PC-9 (cell line): ENCODE measurements around the gene ZNF565. TPM values are rescaled to one million over a fixed set of nuclear protein-coding genes. Genes with fewer than 3 reads are reported as not detected.

Experiments used
- BruUV-seq: library from RNA; stranded (reverse); fragments of 400-500 nt; replicated peaks from 2 replicates; lab custom pipeline; 2021; lab: Mats Ljungman, UMichigan
- CTCF ChIA-PET: fragments of 300-600 bp; sonication (Branson Sonifier 250); formaldehyde crosslinking; loops from one replicate; lab custom pipeline; 2022; ENCODE audit warnings: antibody characterized with exemption; lab: Charles Lee
- POLR2A ChIA-PET: fragments of 300-600 bp; sonication (Branson Sonifier 250); formaldehyde crosslinking; loops from one replicate; lab custom pipeline; 2022; ENCODE audit warnings: antibody characterized with exemption; ENCODE audit not compliant: unreplicated experiment; lab: Charles Lee
- DNase-seq, 2 experiments: peaks; one replicate each; pipeline versions ENCODE4 v3.0.0 to v3.0.0-alpha.2; 2015 to 2022; ENCODE audit warnings: mixed read lengths in 1 of 2
- H2AFZ ChIP-seq: fragments of 200-600 bp; sonication (generic); 2 replicates; pipeline ENCODE4 v1.8.1; 2017; ENCODE audit warnings: antibody characterized with exemption
- H3F3A ChIP-seq: fragments of 200-600 bp; sonication (generic); 2 replicates; pipeline ENCODE4 v1.8.1; 2017; ENCODE audit warnings: antibody characterized with exemption, mild to moderate bottlenecking, low read depth; ENCODE audit not compliant: insufficient read depth
- H3K27ac ChIP-seq: fragments of 200-600 bp; sonication (generic); 2 replicates; pipeline ENCODE4 v1.6.1; 2016; ENCODE audit warnings: mixed run types
- H3K27me3 ChIP-seq: fragments of 200-600 bp; sonication (generic); 2 replicates; pipeline ENCODE4 v1.6.1; 2016; ENCODE audit warnings: low read depth, mixed run types; ENCODE audit not compliant: insufficient read depth
- H3K36me3 ChIP-seq: fragments of 200-600 bp; sonication (generic); 2 replicates; pipeline ENCODE4 v1.6.1; 2016; ENCODE audit warnings: low read depth, mixed run types
- H3K4me1 ChIP-seq: fragments of 200-600 bp; sonication (generic); replicated peaks from 2 replicates; pipeline ENCODE4 v1.6.1; 2016; ENCODE audit warnings: mixed run types; ENCODE audit not compliant: insufficient read depth
- H3K4me2 ChIP-seq: fragments of 200-600 bp; sonication (generic); 2 replicates; pipeline ENCODE4 v1.6.1; 2017; ENCODE audit warnings: mixed run types
- H3K4me3 ChIP-seq: fragments of 200-600 bp; sonication (generic); 2 replicates; pipeline ENCODE4 v1.6.1; 2016; ENCODE audit warnings: mixed run types
- H3K79me2 ChIP-seq: fragments of 200-600 bp; sonication (generic); 2 replicates; pipeline ENCODE4 v1.6.1; 2017; ENCODE audit warnings: low read depth, mixed run types
- H3K9me2 ChIP-seq: fragments of 200-600 bp; sonication (generic); 2 replicates; pipeline ENCODE4 v1.8.1; 2017; ENCODE audit warnings: mild to moderate bottlenecking; ENCODE audit not compliant: insufficient read depth
- H3K9me3 ChIP-seq: fragments of 200-600 bp; sonication (generic); 2 replicates; pipeline ENCODE4 v1.8.1; 2016; ENCODE audit warnings: low read depth; ENCODE audit not compliant: insufficient read depth
- H4K20me1 ChIP-seq: fragments of 200-600 bp; sonication (generic); 2 replicates; pipeline ENCODE4 v1.8.1; 2017; ENCODE audit not compliant: insufficient read depth
- CTCF ChIP-seq: fragments of 200-600 bp; sonication (generic); conservative IDR thresholded peaks from 2 replicates; pipeline ENCODE4 v1.6.1; 2017; ENCODE audit warnings: mixed run types, antibody characterized with exemption, mild to moderate bottlenecking, moderate library complexity
- EZH2 ChIP-seq: fragments of 200-600 bp; sonication (generic); IDR thresholded peaks from 2 replicates; pipeline ENCODE4 v1.8.0; 2017; ENCODE audit warnings: antibody characterized with exemption, low read depth
- intact Hi-C: fragments of 100-400 bp; cut with micrococcal nuclease; formaldehyde crosslinking; loops from one replicate; pipeline ENCODE4 v1.10.0; 2022; ENCODE audit not compliant: unreplicated experiment
- total RNA-seq: library from RNA; stranded (reverse); gene quantifications from 2 replicates; pipeline ENCODE4 v1.2.3, GENCODE V29; 2021

The ZNF565 gene
- total RNA-seq, 1 experiment from 2014 or later: 3.3 TPM

- no TSS peak for BruUV-seq
- CTCF ChIA-PET: no interaction called here
- intact Hi-C loops: no loop called here
Measured at GRCh38 chr19:36256064-36256463, 41.6 kb upstream of the ZNF565 start.

GRCh38 chr19:36255316-36255715 lies 40.9 kb upstream of the ZNF565 start:
- Histone ChIP-seq H3K4me1 (no peaks in the 10 kb centered on the region), H3K9me3 (no peaks in the 10 kb centered on the region), H3K27ac (no peak overlapping the region), H3K4me2 (no peak overlapping the region), H3K79me2 (no peaks in the 10 kb centered on the region), H3K9me2 (no peaks in the 10 kb centered on the region), H4K20me1 (no peaks in the 10 kb centered on the region), H3K4me3 (no peak overlapping the region), H2AFZ (no peak overlapping the region), H3K27me3 (peaks cover 16% of the 10 kb centered on the region), H3K36me3 (no peaks in the 10 kb centered on the region), H3F3A (no peaks in the 10 kb centered on the region)
- BruUV-seq: no TSS peak
- POLR2A ChIA-PET: no interaction called here
- intact Hi-C loops: no loop called here
- TF ChIP-seq EZH2: no peak
- no peak for TF ChIP-seq CTCF
- CTCF ChIA-PET: no interaction called here
- no peak for DNase-seq

More at GRCh38 chr19:36256064-36256463, 41.6 kb upstream of the ZNF565 start:
- Histone ChIP-seq H3K4me3 (no peak overlapping the region), H3K4me1 (no peaks in the 10 kb centered on the region), H3K36me3 (no peaks in the 10 kb centered on the region), H3F3A (no peaks in the 10 kb centered on the region), H3K9me3 (no peaks in the 10 kb centered on the region), H3K79me2 (no peaks in the 10 kb centered on the region), H2AFZ (no peak overlapping the region), H3K4me2 (no peak overlapping the region), H4K20me1 (no peaks in the 10 kb centered on the region), H3K27me3 (peaks cover 16% of the 10 kb centered on the region), H3K27ac (no peak overlapping the region), H3K9me2 (no peaks in the 10 kb centered on the region)
- TF ChIP-seq EZH2: no peak
- no peak for TF ChIP-seq CTCF
- DNase-seq: no peak
- POLR2A ChIA-PET: no interaction called here

GRCh38 chr19:36254848-36255247 lies 40.4 kb upstream of the ZNF565 start:
- Histone ChIP-seq H3K36me3 (no peaks in the 10 kb centered on the region), H3K4me3 (no peak overlapping the region), H3K27ac (no peak overlapping the region), H3K27me3 (peaks cover 16% of the 10 kb centered on the region), H3K9me2 (no peaks in the 10 kb centered on the region), H3K4me2 (no peak overlapping the region), H4K20me1 (no peaks in the 10 kb centered on the region), H3K9me3 (no peaks in the 10 kb centered on the region), H2AFZ (no peak overlapping the region), H3F3A (no peaks in the 10 kb centered on the region), H3K4me1 (no peaks in the 10 kb centered on the region), H3K79me2 (no peaks in the 10 kb centered on the region)
- DNase-seq: no peak
- TF ChIP-seq CTCF (no peak), EZH2 (no peak)
- POLR2A ChIA-PET: no interaction called here
- BruUV-seq: no TSS peak
- CTCF ChIA-PET: no interaction called here
- intact Hi-C loops: no loop called here
